ENCODE results near the gene NCKAP5L.
"Not testable (repeated sequence)": the region's sequence is repeated elsewhere in the genome, so short reads cannot be mapped to it uniquely, and the experiment has no call there.

Gene NCKAP5L

DNA sequence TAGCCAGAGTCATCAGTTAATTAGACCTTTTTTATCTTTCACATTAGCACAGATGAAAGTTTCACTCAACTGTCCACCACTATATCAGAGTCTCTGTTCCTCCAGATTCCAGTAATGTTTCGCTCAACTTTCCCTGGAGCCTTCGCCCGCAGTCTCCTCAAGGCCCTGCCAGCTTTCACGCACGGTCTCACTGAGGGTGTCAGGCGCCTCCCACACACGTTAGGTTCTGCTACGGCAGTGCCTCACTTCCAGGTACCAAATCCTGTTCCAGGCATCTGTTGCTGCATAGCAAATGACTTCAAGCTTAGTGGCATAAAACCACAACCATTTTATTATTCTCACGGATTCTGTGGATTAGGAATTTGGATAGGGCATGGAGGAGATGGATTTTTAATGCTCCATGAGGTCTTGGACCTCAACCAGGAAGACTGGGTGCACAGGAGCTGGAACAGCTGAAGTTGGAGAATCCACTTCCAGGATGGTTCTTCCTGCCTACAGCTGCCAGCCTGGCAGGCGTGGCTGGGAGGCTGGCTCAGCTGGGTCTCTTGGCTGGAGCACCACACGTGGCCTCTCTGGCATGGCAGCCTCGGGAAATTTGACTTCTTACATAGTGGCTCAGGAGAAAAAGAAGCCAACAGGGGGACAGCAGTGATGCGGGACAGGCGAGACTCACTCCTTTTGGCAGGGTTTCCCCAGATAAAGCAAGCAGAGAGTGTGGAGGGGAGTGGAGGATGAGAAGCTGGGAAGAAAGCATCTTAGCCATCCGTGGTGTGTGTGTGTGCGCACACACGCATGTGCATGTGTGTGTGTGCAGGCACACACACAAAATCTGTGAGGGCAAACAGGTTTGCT is 36.0 kb upstream of the NCKAP5L start:
- Histone ChIP-seq H3K27me3 (replicated peaks; ENCODE audit: insufficient read depth, low read length) (no peaks in the 10 kb centered on the region; the same call in 1 of the 2 replicates), H3K9ac (ENCODE audit: low read length) (no peak overlapping the region), H3K9me2 (replicated peaks; ENCODE audit: insufficient read depth, low read length) (no peaks in the 10 kb centered on the region), H2AFZ (ENCODE audit: low read length) (no peak overlapping the region), H4K20me1 (ENCODE audit: insufficient read depth, low read length) (no peaks in the 10 kb centered on the region), H3K79me2 (ENCODE audit: low read length) (no peaks in the 10 kb centered on the region), H3K4me3 (ENCODE audit: low read length) (no peak overlapping the region), H3K4me1 (ENCODE audit: low read length) (no peaks in the 10 kb centered on the region), H3K4me2 (ENCODE audit: low read depth, low read length) (no peak overlapping the region), H3F3A (ENCODE audit: insufficient read depth, low read length) (no peaks in the 10 kb centered on the region), H3K27ac (ENCODE audit: low read length) (no peak overlapping the region), H3K36me3 (replicated peaks; ENCODE audit: insufficient read depth, low read length) (no peaks in the 10 kb centered on the region), H3K9me3 (replicated peaks; ENCODE audit: insufficient read depth, low read length) (no peaks in the 10 kb centered on the region)
- TF ChIP-seq, protein P1, sequence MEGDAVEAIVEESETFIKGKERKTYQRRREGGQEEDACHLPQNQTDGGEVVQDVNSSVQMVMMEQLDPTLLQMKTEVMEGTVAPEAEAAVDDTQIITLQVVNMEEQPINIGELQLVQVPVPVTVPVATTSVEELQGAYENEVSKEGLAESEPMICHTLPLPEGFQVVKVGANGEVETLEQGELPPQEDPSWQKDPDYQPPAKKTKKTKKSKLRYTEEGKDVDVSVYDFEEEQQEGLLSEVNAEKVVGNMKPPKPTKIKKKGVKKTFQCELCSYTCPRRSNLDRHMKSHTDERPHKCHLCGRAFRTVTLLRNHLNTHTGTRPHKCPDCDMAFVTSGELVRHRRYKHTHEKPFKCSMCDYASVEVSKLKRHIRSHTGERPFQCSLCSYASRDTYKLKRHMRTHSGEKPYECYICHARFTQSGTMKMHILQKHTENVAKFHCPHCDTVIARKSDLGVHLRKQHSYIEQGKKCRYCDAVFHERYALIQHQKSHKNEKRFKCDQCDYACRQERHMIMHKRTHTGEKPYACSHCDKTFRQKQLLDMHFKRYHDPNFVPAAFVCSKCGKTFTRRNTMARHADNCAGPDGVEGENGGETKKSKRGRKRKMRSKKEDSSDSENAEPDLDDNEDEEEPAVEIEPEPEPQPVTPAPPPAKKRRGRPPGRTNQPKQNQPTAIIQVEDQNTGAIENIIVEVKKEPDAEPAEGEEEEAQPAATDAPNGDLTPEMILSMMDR (IDR thresholded peaks at IDR 0.05; ENCODE audit: low read length) = no peak
- no peak for TF ChIP-seq EZH2phosphoT487 (IDR thresholded peaks at IDR 0.05; ENCODE audit: low read length)
- TF ChIP-seq EZH2 (optimal IDR thresholded peaks at IDR 0.05; ENCODE audit: low read depth, low read length) = no peak
- no peak for DNase-seq

DNA sequence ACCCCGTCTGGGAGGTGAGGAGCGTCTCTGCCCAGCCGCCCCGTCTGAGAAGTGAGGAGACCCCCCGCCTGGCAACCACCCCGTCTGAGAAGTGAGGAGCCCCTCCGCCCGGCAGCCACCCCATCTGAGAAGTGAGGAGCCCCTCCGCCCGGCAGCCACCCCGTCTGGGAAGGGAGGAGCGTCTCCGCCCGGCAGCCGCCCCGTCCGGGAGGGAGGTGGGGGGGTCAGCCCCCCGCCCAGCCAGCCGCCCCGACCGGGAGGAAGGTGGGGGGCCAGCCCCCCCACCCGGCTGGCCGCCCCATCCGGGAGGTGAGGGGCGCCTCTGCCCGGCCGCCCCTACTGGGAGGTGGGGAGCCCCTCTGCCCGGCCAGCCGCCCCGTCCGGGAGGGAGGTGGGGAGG is 32.7 kb upstream of the NCKAP5L start:
- not testable (repeated sequence) for DNase-seq; H3K9ac ChIP-seq (ENCODE audit: low read length)

GRCh38 chr12:49855890-49856289 is 27.7 kb upstream of the NCKAP5L start:
- not testable (repeated sequence) for H4K20me1 ChIP-seq (ENCODE audit: insufficient read depth, low read length); H3K27me3 ChIP-seq (replicated peaks; ENCODE audit: insufficient read depth, low read length); H3K9me2 ChIP-seq (replicated peaks; ENCODE audit: insufficient read depth, low read length); DNase-seq; H3K36me3 ChIP-seq (replicated peaks; ENCODE audit: insufficient read depth, low read length); H3K4me3 ChIP-seq (ENCODE audit: low read length); H3K9ac ChIP-seq (ENCODE audit: low read length); H3K27ac ChIP-seq (ENCODE audit: low read length); H3F3A ChIP-seq (ENCODE audit: insufficient read depth, low read length); H3K9me3 ChIP-seq (replicated peaks; ENCODE audit: insufficient read depth, low read length); H2AFZ ChIP-seq (ENCODE audit: low read length); H3K4me2 ChIP-seq (ENCODE audit: low read depth, low read length); H3K4me1 ChIP-seq (ENCODE audit: low read length); H3K79me2 ChIP-seq (ENCODE audit: low read length)

More for the DNA sequence above, 32.7 kb upstream of the NCKAP5L start:
- H3K79me2 ChIP-seq (ENCODE audit: low read length); H3K27ac ChIP-seq (ENCODE audit: low read length); H3K27me3 ChIP-seq (replicated peaks; ENCODE audit: insufficient read depth, low read length); H3F3A ChIP-seq (ENCODE audit: insufficient read depth, low read length); H3K4me3 ChIP-seq (ENCODE audit: low read length); H3K4me1 ChIP-seq (ENCODE audit: low read length); H3K9me3 ChIP-seq (replicated peaks; ENCODE audit: insufficient read depth, low read length); H4K20me1 ChIP-seq (ENCODE audit: insufficient read depth, low read length); H2AFZ ChIP-seq (ENCODE audit: low read length); H3K4me2 ChIP-seq (ENCODE audit: low read depth, low read length); H3K36me3 ChIP-seq (replicated peaks; ENCODE audit: insufficient read depth, low read length); H3K9me2 ChIP-seq (replicated peaks; ENCODE audit: insufficient read depth, low read length): not testable (repeated sequence)

- no peaks in the 10 kb centered on the region for H3K27me3 ChIP-seq (replicated peaks; ENCODE audit: insufficient read depth, low read length)
- H4K20me1 ChIP-seq (ENCODE audit: insufficient read depth, low read length) = no peaks in the 10 kb centered on the region
- no peak overlapping the region for H3K4me3 ChIP-seq (ENCODE audit: low read length)
- no peak overlapping the region for H3K4me2 ChIP-seq (ENCODE audit: low read depth, low read length)
- H2AFZ ChIP-seq (ENCODE audit: low read length) = no peak overlapping the region
- no peaks in the 10 kb centered on the region for H3K9me2 ChIP-seq (replicated peaks; ENCODE audit: insufficient read depth, low read length)
- no peak overlapping the region for H3K9ac ChIP-seq (ENCODE audit: low read length)
- H3K9me3 ChIP-seq (replicated peaks; ENCODE audit: insufficient read depth, low read length) = no peaks in the 10 kb centered on the region
- peaks cover 7% of the 10 kb centered on the region; the same call in 1 of the 2 replicates for H3K4me1 ChIP-seq (ENCODE audit: low read length)
- DNase-seq = no peak
- no peak for TF ChIP-seq EZH2phosphoT487 (IDR thresholded peaks at IDR 0.05; ENCODE audit: low read length)
- TF ChIP-seq, protein P1 (IDR thresholded peaks at IDR 0.05; ENCODE audit: low read length) = no peak
- TF ChIP-seq EZH2 (optimal IDR thresholded peaks at IDR 0.05; ENCODE audit: low read depth, low read length) = no peak
- no peaks in the 10 kb centered on the region for H3K36me3 ChIP-seq (replicated peaks; ENCODE audit: insufficient read depth, low read length)
- no peak overlapping the region for H3K27ac ChIP-seq (ENCODE audit: low read length)
- H3F3A ChIP-seq (ENCODE audit: insufficient read depth, low read length) = peaks cover 7% of the 10 kb centered on the region
- H3K79me2 ChIP-seq (ENCODE audit: low read length) = no peaks in the 10 kb centered on the region
Measured at GRCh38 chr12:49854976-49855375, 26.8 kb upstream of the NCKAP5L start.

Measured in MM.1S (cell line).